GM19025 (cell line): ENCODE measurements around the gene AKT3.

Experiments
- ATAC-seq: cut with Tn5 transposase; IDR thresholded peaks from one replicate; pipeline ENCODE4 v1.9.1; 2021; ENCODE audit warnings: mild to moderate bottlenecking, low read depth, moderate library complexity; ENCODE audit not compliant: unreplicated experiment

AKT3 gene

GRCh38 chr1:243735457-243735856 lies 114.6 kb downstream of the AKT3 start:
- ATAC-seq: no peak

GRCh38 chr1:243734308-243734695 lies 115.7 kb downstream of the AKT3 start:
- ATAC-seq: no peak

GRCh38 chr1:243733670-243734307 lies 116.3 kb downstream of the AKT3 start:
- no peak for ATAC-seq

GRCh38 chr1:243732637-243733036 lies 117.4 kb downstream of the AKT3 start:
- no peak for ATAC-seq

- ATAC-seq: no peak
Observed at GRCh38 chr1:243731974-243732625, 117.9 kb downstream of the AKT3 start.

- no peak for ATAC-seq
Observed at GRCh38 chr1:243731301-243731891, 118.6 kb downstream of the AKT3 start.

GRCh38 chr1:243730487-243731150 lies 119.4 kb downstream of the AKT3 start:
- no peak for ATAC-seq

GRCh38 chr1:243729956-243730355 lies 120.1 kb downstream of the AKT3 start:
- ATAC-seq: no peak

- ATAC-seq: peak; percentile 71
Observed at GRCh38 chr1:243727503-243728203, 122.4 kb downstream of the AKT3 start.

GRCh38 chr1:243726806-243727502 lies 123.1 kb downstream of the AKT3 start:
- peak; percentile 20 for ATAC-seq

- no peak for ATAC-seq
Observed at GRCh38 chr1:243725846-243726245, 124.2 kb downstream of the AKT3 start.

- ATAC-seq: no peak
Observed at GRCh38 chr1:243725075-243725474, 125.0 kb downstream of the AKT3 start.

GRCh38 chr1:243723458-243724043 lies 126.5 kb downstream of the AKT3 start:
- ATAC-seq: no peak

- ATAC-seq: no peak
Observed at GRCh38 chr1:243723050-243723449, 127.0 kb downstream of the AKT3 start.

GRCh38 chr1:243719476-243719875 lies 130.6 kb downstream of the AKT3 start:
- no peak for ATAC-seq

GRCh38 chr1:243718893-243719292 lies 131.2 kb downstream of the AKT3 start:
- ATAC-seq: no peak

- ATAC-seq: no peak
Observed at GRCh38 chr1:243718022-243718421, 132.0 kb downstream of the AKT3 start.

GRCh38 chr1:243716906-243717305 lies 133.1 kb downstream of the AKT3 start:
- ATAC-seq: no peak

GRCh38 chr1:243715285-243715684 lies 134.8 kb downstream of the AKT3 start:
- ATAC-seq: no peak
